ENCODE results near the gene OR5P2. TPM values are rescaled to one million over a fixed set of nuclear protein-coding genes. Genes with fewer than 3 reads are reported as not detected.

OR5P2 gene
- total and polyA plus RNA-seq, 2 experiments from 2014 or later: 1.3 TPM; not detected in 1

DNA sequence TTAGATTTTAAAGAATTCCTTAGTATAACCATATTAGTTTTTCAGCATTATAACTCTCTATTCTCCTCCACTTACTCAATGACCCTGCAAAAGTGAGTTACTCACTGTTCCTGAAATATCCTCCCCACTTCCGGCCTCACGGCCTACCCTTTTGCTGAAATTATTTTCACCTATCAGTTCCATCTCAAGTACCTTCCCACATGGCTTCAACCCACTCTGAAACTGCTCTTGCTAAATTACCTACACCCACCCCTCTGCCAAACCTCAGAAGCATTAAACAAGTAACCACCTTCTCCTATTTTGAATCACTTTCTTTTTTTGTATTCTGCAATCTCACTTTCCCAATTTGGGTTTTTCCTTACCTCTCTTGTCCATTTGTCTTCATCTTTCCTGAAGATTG, 37.7 kb downstream of the OR5P2 start:
- H3K4me1 ChIP-seq (ENCODE audit: insufficient read depth): no peaks in the 10 kb centered on the region
- no peak overlapping the region for H3K4me3 Mint-ChIP-seq
- H3K36me3 ChIP-seq (ENCODE audit: insufficient read depth): peaks cover 2% of the 10 kb centered on the region; the same call in 1 of the 2 replicates
- ATAC-seq: no peak
- H3K9me2 ChIP-seq (ENCODE audit: insufficient read depth): no peaks in the 10 kb centered on the region
- no peak overlapping the region for H2AFZ ChIP-seq
- peaks cover 8% of the 10 kb centered on the region; the same call in 2 of the 3 replicates for H3K9me3 Mint-ChIP-seq
- no peak overlapping the region for H3K4me2 ChIP-seq
- H3K79me2 ChIP-seq (replicated peaks; ENCODE audit: insufficient read depth): no peaks in the 10 kb centered on the region
- TF ChIP-seq, protein P1, sequence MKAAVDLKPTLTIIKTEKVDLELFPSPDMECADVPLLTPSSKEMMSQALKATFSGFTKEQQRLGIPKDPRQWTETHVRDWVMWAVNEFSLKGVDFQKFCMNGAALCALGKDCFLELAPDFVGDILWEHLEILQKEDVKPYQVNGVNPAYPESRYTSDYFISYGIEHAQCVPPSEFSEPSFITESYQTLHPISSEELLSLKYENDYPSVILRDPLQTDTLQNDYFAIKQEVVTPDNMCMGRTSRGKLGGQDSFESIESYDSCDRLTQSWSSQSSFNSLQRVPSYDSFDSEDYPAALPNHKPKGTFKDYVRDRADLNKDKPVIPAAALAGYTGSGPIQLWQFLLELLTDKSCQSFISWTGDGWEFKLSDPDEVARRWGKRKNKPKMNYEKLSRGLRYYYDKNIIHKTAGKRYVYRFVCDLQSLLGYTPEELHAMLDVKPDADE (IDR thresholded peaks at IDR 0.05): no peak
- no peak for TF ChIP-seq EZH2phosphoT487 (IDR thresholded peaks at IDR 0.05; ENCODE audit: unreplicated experiment)
- TF ChIP-seq EZH2 (IDR thresholded peaks at IDR 0.05; ENCODE audit: low read depth, unreplicated experiment): no peak
- no peak for TF ChIP-seq CREB1 (CRISPR knock-in tag; IDR thresholded peaks at IDR 0.05; ENCODE audit: low read depth)
- no peak for TF ChIP-seq POLR2AphosphoS5 (IDR thresholded peaks at IDR 0.05; ENCODE audit: low read depth)
- TF ChIP-seq ZNF331 (CRISPR knock-in tag; IDR thresholded peaks at IDR 0.05; ENCODE audit: low read depth): no peak
- TF ChIP-seq, protein P2, sequence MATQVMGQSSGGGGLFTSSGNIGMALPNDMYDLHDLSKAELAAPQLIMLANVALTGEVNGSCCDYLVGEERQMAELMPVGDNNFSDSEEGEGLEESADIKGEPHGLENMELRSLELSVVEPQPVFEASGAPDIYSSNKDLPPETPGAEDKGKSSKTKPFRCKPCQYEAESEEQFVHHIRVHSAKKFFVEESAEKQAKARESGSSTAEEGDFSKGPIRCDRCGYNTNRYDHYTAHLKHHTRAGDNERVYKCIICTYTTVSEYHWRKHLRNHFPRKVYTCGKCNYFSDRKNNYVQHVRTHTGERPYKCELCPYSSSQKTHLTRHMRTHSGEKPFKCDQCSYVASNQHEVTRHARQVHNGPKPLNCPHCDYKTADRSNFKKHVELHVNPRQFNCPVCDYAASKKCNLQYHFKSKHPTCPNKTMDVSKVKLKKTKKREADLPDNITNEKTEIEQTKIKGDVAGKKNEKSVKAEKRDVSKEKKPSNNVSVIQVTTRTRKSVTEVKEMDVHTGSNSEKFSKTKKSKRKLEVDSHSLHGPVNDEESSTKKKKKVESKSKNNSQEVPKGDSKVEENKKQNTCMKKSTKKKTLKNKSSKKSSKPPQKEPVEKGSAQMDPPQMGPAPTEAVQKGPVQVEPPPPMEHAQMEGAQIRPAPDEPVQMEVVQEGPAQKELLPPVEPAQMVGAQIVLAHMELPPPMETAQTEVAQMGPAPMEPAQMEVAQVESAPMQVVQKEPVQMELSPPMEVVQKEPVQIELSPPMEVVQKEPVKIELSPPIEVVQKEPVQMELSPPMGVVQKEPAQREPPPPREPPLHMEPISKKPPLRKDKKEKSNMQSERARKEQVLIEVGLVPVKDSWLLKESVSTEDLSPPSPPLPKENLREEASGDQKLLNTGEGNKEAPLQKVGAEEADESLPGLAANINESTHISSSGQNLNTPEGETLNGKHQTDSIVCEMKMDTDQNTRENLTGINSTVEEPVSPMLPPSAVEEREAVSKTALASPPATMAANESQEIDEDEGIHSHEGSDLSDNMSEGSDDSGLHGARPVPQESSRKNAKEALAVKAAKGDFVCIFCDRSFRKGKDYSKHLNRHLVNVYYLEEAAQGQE (IDR thresholded peaks at IDR 0.05; ENCODE audit: unreplicated experiment): no peak
- TF ChIP-seq JUNB (IDR thresholded peaks at IDR 0.05; ENCODE audit: unreplicated experiment): no peak
- no peak for TF ChIP-seq STAT1 (IDR thresholded peaks at IDR 0.05; ENCODE audit: unreplicated experiment)
- no peaks in the 10 kb centered on the region for H3K27me3 ChIP-seq (ENCODE audit: insufficient read depth)
- H3K4me1 Mint-ChIP-seq: no peaks in the 10 kb centered on the region
- H3F3A ChIP-seq (replicated peaks; ENCODE audit: low read depth): no peaks in the 10 kb centered on the region
- H3K4me3 ChIP-seq: no peak overlapping the region
- no peaks in the 10 kb centered on the region for H4K20me1 ChIP-seq (replicated peaks; ENCODE audit: insufficient read depth)
- no peaks in the 10 kb centered on the region for H3K27me3 Mint-ChIP-seq (ENCODE audit: insufficient read depth, low read depth, poor library complexity)
- DNase-seq (ENCODE audit: low spot score): no peak
- no peak overlapping the region for H3K27ac Mint-ChIP-seq
- H3K27ac ChIP-seq (ENCODE audit: low read depth): no peak overlapping the region
- H3K36me3 Mint-ChIP-seq (ENCODE audit: low read depth): no peaks in the 10 kb centered on the region; the same call in 2 of the 3 replicates

DNA sequence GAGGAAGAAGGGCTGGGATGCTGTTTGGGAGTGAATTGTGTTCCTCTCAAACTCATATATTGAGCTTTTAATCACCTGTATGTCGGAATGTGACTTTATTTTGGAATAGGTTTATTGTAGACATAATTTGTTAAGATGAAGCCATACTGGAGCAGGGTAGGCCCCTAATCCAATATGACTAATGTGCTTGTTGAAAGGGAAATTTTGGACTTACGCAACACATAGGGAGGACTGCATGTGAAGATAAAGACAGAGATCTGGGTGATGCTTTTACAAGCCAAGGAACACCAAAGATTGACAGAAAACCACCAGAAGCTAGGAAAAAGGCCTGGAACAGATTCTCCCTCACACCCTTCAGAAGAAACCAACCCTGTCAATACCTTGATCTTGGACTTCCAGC, 47.3 kb downstream of the OR5P2 start:
- H3K4me1 Mint-ChIP-seq: no peaks in the 10 kb centered on the region

More for the DNA sequence above, 47.3 kb downstream of the OR5P2 start:
- H3K27me3 Mint-ChIP-seq (ENCODE audit: insufficient read depth, low read depth, poor library complexity): no peaks in the 10 kb centered on the region
- Histone ChIP-seq H2AFZ (no peak overlapping the region), H3K36me3 (ENCODE audit: insufficient read depth) (no peaks in the 10 kb centered on the region), H3K27ac (ENCODE audit: low read depth) (no peak overlapping the region), H3K4me3 (no peak overlapping the region), H3K79me2 (replicated peaks; ENCODE audit: insufficient read depth) (no peaks in the 10 kb centered on the region), H3K4me2 (no peak overlapping the region), H3K9me2 (ENCODE audit: insufficient read depth) (no peaks in the 10 kb centered on the region), H4K20me1 (replicated peaks; ENCODE audit: insufficient read depth) (no peaks in the 10 kb centered on the region), H3F3A (replicated peaks; ENCODE audit: low read depth) (no peaks in the 10 kb centered on the region), H3K27me3 (ENCODE audit: insufficient read depth) (no peaks in the 10 kb centered on the region), H3K4me1 (ENCODE audit: insufficient read depth) (no peaks in the 10 kb centered on the region)
- H3K4me3 Mint-ChIP-seq: no peak overlapping the region
- no peaks in the 10 kb centered on the region for H3K36me3 Mint-ChIP-seq (ENCODE audit: low read depth)
- H3K27ac Mint-ChIP-seq: no peak overlapping the region
- no peak for DNase-seq (ENCODE audit: low spot score)
- H3K9me3 Mint-ChIP-seq: no peaks in the 10 kb centered on the region
- no peak for TF ChIP-seq EZH2 (IDR thresholded peaks at IDR 0.05; ENCODE audit: low read depth, unreplicated experiment)
- TF ChIP-seq, protein P2 (IDR thresholded peaks at IDR 0.05; ENCODE audit: unreplicated experiment): no peak
- no peak for TF ChIP-seq CREB1 (CRISPR knock-in tag; IDR thresholded peaks at IDR 0.05; ENCODE audit: low read depth)
- no peak for TF ChIP-seq POLR2AphosphoS5 (IDR thresholded peaks at IDR 0.05; ENCODE audit: low read depth)
- ATAC-seq: no peak

Measured in GM23338 (cell line).